Hepatocyte (in vitro differentiated cells): ENCODE measurements around the gene THSD4. TPM values are rescaled to one million over a fixed set of nuclear protein-coding genes. Genes with fewer than 3 reads are reported as not detected.
"Not testable (repeated sequence)": the region's sequence is repeated elsewhere in the genome, so short reads cannot be mapped to it uniquely, and the experiment has no call there.

Experiments
- DNase-seq: peaks from one replicate; pipeline ENCODE4 v3.0.0-alpha.2; 2016; ENCODE audit warnings: low spot score
- H2AFZ ChIP-seq: fragments of 200-600 bp; sonication (generic); 2 replicates; pipeline ENCODE4 v1.6.0; 2016; ENCODE audit warnings: antibody characterized with exemption, mild to moderate bottlenecking
- H3K27ac ChIP-seq: fragments of 200-600 bp; sonication (generic); 2 replicates; pipeline ENCODE4 v1.5.1; 2016; ENCODE audit warnings: mild to moderate bottlenecking
- H3K27me3 ChIP-seq: fragments of 200-600 bp; sonication (generic); 2 replicates; pipeline ENCODE4 v1.6.1; 2016
- H3K36me3 ChIP-seq: fragments of 200-600 bp; sonication (generic); replicated peaks from 2 replicates; pipeline ENCODE4 v1.5.1; 2016; ENCODE audit warnings: low read depth; ENCODE audit not compliant: insufficient read depth
- H3K4me1 ChIP-seq: fragments of 200-600 bp; sonication (generic); 2 replicates; pipeline ENCODE4 v1.5.1; 2016; ENCODE audit warnings: mild to moderate bottlenecking, moderate library complexity; ENCODE audit not compliant: insufficient read depth
- H3K4me2 ChIP-seq: fragments of 200-600 bp; sonication (generic); 2 replicates; pipeline ENCODE4 v1.6.0; 2016
- H3K4me3 ChIP-seq: fragments of 200-600 bp; sonication (generic); 2 replicates; pipeline ENCODE4 v1.5.1; 2016; ENCODE audit warnings: mild to moderate bottlenecking
- H3K79me2 ChIP-seq: fragments of 200-600 bp; sonication (generic); 2 replicates; pipeline ENCODE4 v1.6.0; 2017; ENCODE audit warnings: mild to moderate bottlenecking
- H3K9me2 ChIP-seq: fragments of 200-600 bp; sonication (generic); replicated peaks from 2 replicates; pipeline ENCODE4 v1.6.0; 2017; ENCODE audit warnings: mild to moderate bottlenecking; ENCODE audit not compliant: insufficient read depth
- H3K9me3 ChIP-seq: fragments of 200-600 bp; sonication (generic); 2 replicates; pipeline ENCODE4 v1.5.1; 2016; ENCODE audit warnings: low read depth, mild to moderate bottlenecking
- H4K20me1 ChIP-seq: fragments of 200-600 bp; sonication (generic); 2 replicates; pipeline ENCODE4 v1.6.0; 2016; ENCODE audit warnings: mild to moderate bottlenecking; ENCODE audit not compliant: insufficient read depth, poor library complexity, severe bottlenecking
- CTCF ChIP-seq: fragments of 200-600 bp; sonication (generic); IDR thresholded peaks from 2 replicates; pipeline ENCODE4 v1.5.1; 2016; ENCODE audit warnings: antibody characterized with exemption, mild to moderate bottlenecking; ENCODE audit not compliant: poor library complexity
- EZH2 ChIP-seq: fragments of 200-600 bp; sonication (generic); IDR thresholded peaks from 2 replicates; pipeline ENCODE4 v1.6.1; 2016; ENCODE audit warnings: antibody characterized with exemption, mild to moderate bottlenecking, borderline replicate concordance
- EZH2phosphoT487 ChIP-seq: fragments of 200-600 bp; sonication (generic); IDR thresholded peaks from one replicate; pipeline ENCODE4 v1.6.1; 2018; ENCODE audit warnings: antibody characterized with exemption, mild to moderate bottlenecking, low read depth, moderate library complexity; ENCODE audit not compliant: unreplicated experiment, severe bottlenecking
- WGBS: methylation state at CpG from one replicate; pipeline ENCODE4 v1.1.6; 2016; ENCODE audit warnings: low lambda C conversion rate; ENCODE audit errors: missing lambda C conversion rate; 5-methylcytosine and 5-hydroxymethylcytosine counted together
- polyA plus RNA-seq: library from polyadenylated mRNA; unstranded; fragments of >200 nt; fragmentation: Nextera tagmentation; extraction: Ambion mirVana; gene quantifications from 2 replicates; pipeline ENCODE4 v1.2.1, GENCODE V29; 2016
- total RNA-seq: library from RNA; depleted of rRNA; stranded (reverse); fragments of >200 nt; gene quantifications from 2 replicates; pipeline ENCODE4 v1.2.3, GENCODE V29; 2014

The THSD4 gene
- total and polyA plus RNA-seq, 2 experiments from 2014 or later = 4.3 to 7.0 TPM

DNA sequence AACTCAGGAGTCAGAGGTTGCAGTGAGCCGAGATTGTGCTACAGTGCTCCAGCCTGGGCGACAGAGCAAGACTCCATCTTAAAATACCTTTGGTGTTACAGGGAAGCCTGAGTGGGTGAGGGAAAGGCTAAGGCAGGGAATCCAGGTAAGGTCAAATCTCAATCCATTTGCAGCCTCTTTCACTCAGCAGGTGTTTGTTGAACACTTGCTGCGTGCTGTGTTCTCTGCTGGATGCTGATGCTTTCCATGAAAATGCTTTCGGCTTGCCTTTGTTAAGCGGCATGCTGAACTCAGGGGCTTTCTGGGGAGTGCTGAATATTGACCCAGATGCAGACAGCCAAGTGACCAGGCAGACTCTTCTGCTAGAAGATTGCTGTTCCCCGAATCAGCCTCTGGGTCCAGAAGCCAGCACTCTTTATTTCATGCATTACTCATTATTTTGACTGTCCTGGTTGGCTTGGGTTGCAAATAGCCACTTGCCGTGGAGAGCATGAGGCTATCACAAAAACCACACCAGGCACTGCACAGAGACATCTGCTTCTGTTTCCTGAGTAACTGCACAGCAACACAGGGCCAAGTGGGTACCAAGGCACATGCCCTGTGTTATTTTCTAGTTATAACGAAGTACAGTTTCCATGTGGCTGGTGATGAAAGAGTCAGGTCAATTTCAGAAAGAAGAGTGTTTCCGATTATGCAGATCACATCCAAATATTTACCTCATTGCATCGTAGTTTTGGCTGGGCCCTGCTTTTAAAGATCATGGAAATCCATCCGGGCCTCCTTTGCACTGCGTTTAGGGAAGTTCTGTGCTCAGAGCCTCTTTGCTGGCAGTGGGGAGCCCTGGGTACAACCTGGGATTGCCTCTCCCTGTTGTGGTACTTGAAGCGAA, 88.6 kb downstream of the THSD4 start:
- Histone ChIP-seq H3K9me2 (no peaks in the 10 kb centered on the region), H3K27ac (no peak overlapping the region), H4K20me1 (no peaks in the 10 kb centered on the region), H3K79me2 (no peaks in the 10 kb centered on the region), H3K36me3 (no peaks in the 10 kb centered on the region), H3K9me3 (no peaks in the 10 kb centered on the region), H3K4me2 (no peak overlapping the region), H3K27me3 (no peaks in the 10 kb centered on the region), H2AFZ (no peak overlapping the region), H3K4me3 (no peak overlapping the region), H3K4me1 (peaks cover 6% of the 10 kb centered on the region)
- no peak for DNase-seq
- TF ChIP-seq CTCF = no peak
- TF ChIP-seq EZH2 = no peak
- no peak for TF ChIP-seq EZH2phosphoT487
- 72% methylated on average over 13 of the region's 13 CpGs for WGBS

- Histone ChIP-seq H3K79me2 (no peaks in the 10 kb centered on the region), H3K4me1 (peaks cover under 1% of the 10 kb centered on the region), H3K4me3 (no peak overlapping the region), H3K9me2 (no peaks in the 10 kb centered on the region), H2AFZ (no peak overlapping the region), H3K36me3 (no peaks in the 10 kb centered on the region), H4K20me1 (no peaks in the 10 kb centered on the region), H3K4me2 (no peak overlapping the region), H3K27me3 (no peaks in the 10 kb centered on the region), H3K9me3 (no peaks in the 10 kb centered on the region), H3K27ac (no peak overlapping the region)
- WGBS = 84% methylated on average over 4 of the region's 4 CpGs
- TF ChIP-seq EZH2phosphoT487 (no peak), EZH2 (no peak), CTCF (no peak)
- no peak for DNase-seq
Observed at GRCh38 chr15:71207141-71207540, 91.9 kb downstream of the THSD4 start.

- Histone ChIP-seq H3K27me3 (no peaks in the 10 kb centered on the region), H3K4me3 (no peak overlapping the region), H2AFZ (no peak overlapping the region), H3K4me2 (no peak overlapping the region), H4K20me1 (no peaks in the 10 kb centered on the region), H3K79me2 (no peaks in the 10 kb centered on the region), H3K36me3 (no peaks in the 10 kb centered on the region), H3K9me2 (no peaks in the 10 kb centered on the region), H3K27ac (no peak overlapping the region), H3K4me1 (no peaks in the 10 kb centered on the region), H3K9me3 (no peaks in the 10 kb centered on the region)
- TF ChIP-seq EZH2 = no peak
- TF ChIP-seq CTCF = no peak
- no peak for TF ChIP-seq EZH2phosphoT487
- WGBS = 93% methylated on average over 4 of the region's 4 CpGs
- no peak for DNase-seq
Observed at GRCh38 chr15:71212146-71212545, 96.9 kb downstream of the THSD4 start.

DNA sequence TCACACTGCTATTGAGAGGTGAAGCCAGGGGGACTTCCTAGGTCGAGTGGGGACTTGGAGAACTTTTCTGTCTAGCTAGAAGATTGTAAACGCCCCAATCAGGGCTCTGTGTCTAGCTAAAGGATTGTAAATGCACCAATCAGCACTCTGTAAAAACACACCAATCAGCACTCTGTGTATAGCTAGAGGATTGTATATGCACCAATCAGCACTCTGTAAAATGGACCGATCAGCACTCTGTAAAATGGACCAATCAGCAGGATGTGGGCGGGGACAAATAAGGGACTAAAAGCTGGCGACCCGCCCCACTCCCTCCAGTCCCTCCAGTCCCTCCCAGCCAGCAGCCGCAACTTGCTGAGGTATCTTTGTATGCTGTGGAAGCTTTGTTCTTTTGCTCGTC, 98.7 kb downstream of the THSD4 start:
- not testable (repeated sequence) for H3K4me3 ChIP-seq, H3K27ac ChIP-seq, H3K4me1 ChIP-seq, H4K20me1 ChIP-seq, H2AFZ ChIP-seq, H3K79me2 ChIP-seq, H3K9me3 ChIP-seq, H3K4me2 ChIP-seq, DNase-seq, H3K36me3 ChIP-seq, H3K9me2 ChIP-seq, H3K27me3 ChIP-seq
- WGBS = 93% methylated on average over 8 of the region's 8 CpGs
